BJ (cell line): Measurements from ENCODE around the gene CFAP47. TPM values are rescaled to one million over a fixed set of nuclear protein-coding genes. Genes with fewer than 3 reads are reported as not detected.

Experiments used
- CTCF ChIA-PET: fragments of 350-600 bp; formaldehyde crosslinking; extraction: SDS; loops from one replicate; lab custom pipeline; 2021; ENCODE audit warnings: antibody characterized with exemption, inconsistent platforms; lab: Yijun Ruan, JAX
- POLR2A ChIA-PET: fragments of 300-600 bp; sonication (Branson Sonifier 250); formaldehyde crosslinking; extraction: SDS; loops from one replicate; lab custom pipeline; 2021; ENCODE audit warnings: antibody characterized with exemption; lab: Charles Lee
- DNase-seq: peaks from one replicate; pipeline ENCODE4 v3.0.0-alpha.2; 2011; ENCODE audit warnings: low read depth
- H3K27me3 ChIP-seq: 2 replicates; pipeline ENCODE4 v1.6.0; 2011; ENCODE audit warnings: low read length; ENCODE audit not compliant: control insufficient read depth, insufficient read depth
- H3K36me3 ChIP-seq: 2 replicates; pipeline ENCODE4 v1.5.1; 2011; ENCODE audit warnings: low read length; ENCODE audit not compliant: control insufficient read depth, insufficient read depth
- H3K4me3 ChIP-seq: 2 replicates; pipeline ENCODE4 v1.5.1; 2011; ENCODE audit warnings: low read depth, mild to moderate bottlenecking, control low read depth, low read length
- CTCF ChIP-seq: IDR thresholded peaks from 2 replicates; pipeline ENCODE4 v1.5.1; 2011; ENCODE audit warnings: low read depth, mild to moderate bottlenecking, control low read depth, inconsistent platforms, low read length, moderate library complexity; ENCODE audit not compliant: insufficient read depth
- polyA plus RNA-seq: library from polyadenylated mRNA; depleted of rRNA; stranded (reverse); fragments of >200 nt; gene quantifications from 2 replicates; pipeline ENCODE4 v1.2.3, GENCODE V29; 2011; rRNA removed
- small RNA-seq: library from RNA; depleted of rRNA; stranded (forward); fragments of <200 nt; gene quantifications from one replicate; pipeline ENCODE3, GENCODE V24; 2012; ENCODE audit warnings: low replicate concordance, low read depth; ENCODE audit not compliant: insufficient read length

The CFAP47 gene
- polyA plus RNA-seq, 1 experiment = not detected

GRCh38 chrX:36431819-36432218 lies 512.3 kb downstream of the CFAP47 start:
- CTCF ChIA-PET = no interaction called here
- TF ChIP-seq CTCF = no peak
- no peak for DNase-seq
- POLR2A ChIA-PET = no interaction called here
- no peaks in the 10 kb centered on the region for H3K27me3 ChIP-seq
- H3K4me3 ChIP-seq = no peak overlapping the region
- H3K36me3 ChIP-seq = no peaks in the 10 kb centered on the region

GRCh38 chrX:36434522-36434921 lies 515.0 kb downstream of the CFAP47 start:
- ChIA-PET POLR2A (no interaction called here), CTCF (no interaction called here)
- Histone ChIP-seq H3K36me3 (no peaks in the 10 kb centered on the region), H3K27me3 (no peaks in the 10 kb centered on the region), H3K4me3 (no peak overlapping the region)
- TF ChIP-seq CTCF = no peak
- DNase-seq = no peak

Small RNAs within 50 kb of the gene (small RNA-seq; reads per million reads assigned to genes)
- not detected for gene RNU6-641P

Other genes starting within 250 kb of the CFAP47 start
- gene MAGEB16, start 121.4 kb upstream of the CFAP47 start, polyA plus RNA-seq = not detected in 2 replicates